ENCODE measurements around the gene SEMA3G. TPM values are rescaled to one million over a fixed set of nuclear protein-coding genes. Genes with fewer than 3 reads are reported as not detected.

SEMA3G gene
- total RNA-seq, 1 experiment from 2014 or later = 0.33 TPM

- Mint-ChIP-seq H3K36me3 (ENCODE audit: insufficient read depth, unreplicated experiment) (peaks cover 4% of the 10 kb centered on the region), H3K27me3 (ENCODE audit: unreplicated experiment) (no peaks in the 10 kb centered on the region), H3K9me3 (ENCODE audit: low read depth, unreplicated experiment) (no peaks in the 10 kb centered on the region), H3K4me1 (ENCODE audit: low read depth, unreplicated experiment) (no peaks in the 10 kb centered on the region), H3K4me3 (ENCODE audit: low read depth, unreplicated experiment) (no peak overlapping the region), H3K27ac (ENCODE audit: unreplicated experiment) (no peak overlapping the region)
- intact Hi-C loops (cut with micrococcal nuclease; ENCODE audit: unreplicated experiment) = no loop called here
- DNase-seq = no peak
- BruUV-seq (replicated peaks) = no TSS peak
- CTCF ChIA-PET = no interaction called here
- TF ChIP-seq CTCF (IDR thresholded peaks at IDR 0.05; ENCODE audit: unreplicated experiment) = no peak
Measured at GRCh38 chr3:52490939-52491526, 46.1 kb upstream of the SEMA3G start.

- Mint-ChIP-seq H3K36me3 (ENCODE audit: insufficient read depth, unreplicated experiment) (peaks cover 8% of the 10 kb centered on the region), H3K9me3 (ENCODE audit: low read depth, unreplicated experiment) (no peaks in the 10 kb centered on the region), H3K4me1 (ENCODE audit: low read depth, unreplicated experiment) (no peaks in the 10 kb centered on the region), H3K4me3 (ENCODE audit: low read depth, unreplicated experiment) (no peak overlapping the region), H3K27ac (ENCODE audit: unreplicated experiment) (no peak overlapping the region), H3K27me3 (ENCODE audit: unreplicated experiment) (no peaks in the 10 kb centered on the region)
- no peak for DNase-seq
- intact Hi-C loops (cut with micrococcal nuclease; ENCODE audit: unreplicated experiment) = no loop called here
- TF ChIP-seq CTCF (IDR thresholded peaks at IDR 0.05; ENCODE audit: unreplicated experiment) = no peak
- BruUV-seq (replicated peaks) = no TSS peak
- CTCF ChIA-PET = no interaction called here
Measured at GRCh38 chr3:52490035-52490938, 45.4 kb upstream of the SEMA3G start.

GRCh38 chr3:52489453-52489852 lies 44.5 kb upstream of the SEMA3G start:
- H3K27ac Mint-ChIP-seq (ENCODE audit: unreplicated experiment) = no peak overlapping the region

GRCh38 chr3:52488746-52489145 lies 43.8 kb upstream of the SEMA3G start:
- TF ChIP-seq CTCF (IDR thresholded peaks at IDR 0.05; ENCODE audit: unreplicated experiment) = no peak
- no peak for DNase-seq
- Mint-ChIP-seq H3K4me1 (ENCODE audit: low read depth, unreplicated experiment) (no peaks in the 10 kb centered on the region), H3K27ac (ENCODE audit: unreplicated experiment) (no peak overlapping the region), H3K36me3 (ENCODE audit: insufficient read depth, unreplicated experiment) (peaks cover 10% of the 10 kb centered on the region), H3K4me3 (ENCODE audit: low read depth, unreplicated experiment) (no peak overlapping the region), H3K27me3 (ENCODE audit: unreplicated experiment) (no peaks in the 10 kb centered on the region), H3K9me3 (ENCODE audit: low read depth, unreplicated experiment) (no peaks in the 10 kb centered on the region)
- CTCF ChIA-PET = no interaction called here
- intact Hi-C loops (cut with micrococcal nuclease; ENCODE audit: unreplicated experiment) = no loop called here
- BruUV-seq (replicated peaks) = no TSS peak

More at GRCh38 chr3:52489453-52489852, 44.5 kb upstream of the SEMA3G start:
- H3K4me3 Mint-ChIP-seq (ENCODE audit: low read depth, unreplicated experiment) = no peak overlapping the region
- no peak for DNase-seq
- no peak for TF ChIP-seq CTCF (IDR thresholded peaks at IDR 0.05; ENCODE audit: unreplicated experiment)
- CTCF ChIA-PET = no interaction called here
- no peaks in the 10 kb centered on the region for H3K27me3 Mint-ChIP-seq (ENCODE audit: unreplicated experiment)
- H3K9me3 Mint-ChIP-seq (ENCODE audit: low read depth, unreplicated experiment) = no peaks in the 10 kb centered on the region
- no TSS peak for BruUV-seq (replicated peaks)
- intact Hi-C loops (cut with micrococcal nuclease; ENCODE audit: unreplicated experiment) = no loop called here
- H3K4me1 Mint-ChIP-seq (ENCODE audit: low read depth, unreplicated experiment) = no peaks in the 10 kb centered on the region
- peaks cover 10% of the 10 kb centered on the region for H3K36me3 Mint-ChIP-seq (ENCODE audit: insufficient read depth, unreplicated experiment)
